Stimulated activated naive CD8-positive, alpha-beta T cell treated with anti-CD3 and anti-CD28 coated beads, Interleukin-15, Interleukin-2, amounts not matched to agents 100 ng/mL and 50 ng/mL, for 24 hours (primary cell): ENCODE measurements around the gene MYO5B.

Experiments used
- H3K27ac Mint-ChIP-seq: one replicate; pipeline ENCODE4 v1.8.0; 2021; ENCODE audit warnings: mild to moderate bottlenecking, mixed read lengths
- H3K27me3 Mint-ChIP-seq: one replicate; pipeline ENCODE4 v1.8.0; 2021; ENCODE audit warnings: mixed read lengths
- H3K36me3 Mint-ChIP-seq: one replicate; pipeline ENCODE4 v1.8.0; 2021; ENCODE audit warnings: low read depth, mixed read lengths
- H3K4me1 Mint-ChIP-seq: one replicate; pipeline ENCODE4 v1.8.0; 2021; ENCODE audit warnings: low read depth, mixed read lengths
- H3K4me3 Mint-ChIP-seq: one replicate; pipeline ENCODE4 v1.8.0; 2021; ENCODE audit warnings: mild to moderate bottlenecking, mixed read lengths
- H3K9me3 Mint-ChIP-seq: one replicate; pipeline ENCODE4 v1.8.0; 2021; ENCODE audit warnings: mixed read lengths

The MYO5B gene

GRCh38 chr18:50090370-50091312, 104.3 kb downstream of the MYO5B start:
- Mint-ChIP-seq H3K9me3 (no peaks in the 10 kb centered on the region), H3K36me3 (no peaks in the 10 kb centered on the region), H3K4me3 (no peak overlapping the region), H3K27ac (no peak overlapping the region), H3K27me3 (peaks cover 10% of the 10 kb centered on the region), H3K4me1 (no peaks in the 10 kb centered on the region)

- Mint-ChIP-seq H3K4me1 (no peaks in the 10 kb centered on the region), H3K36me3 (no peaks in the 10 kb centered on the region), H3K4me3 (no peak overlapping the region), H3K9me3 (no peaks in the 10 kb centered on the region), H3K27ac (no peak overlapping the region), H3K27me3 (peaks cover 10% of the 10 kb centered on the region)
These were observed 105.2 kb downstream of the MYO5B start for GRCh38 chr18:50089702-50090101.

GRCh38 chr18:50083708-50084107, 111.2 kb downstream of the MYO5B start:
- peaks cover 16% of the 10 kb centered on the region for H3K27me3 Mint-ChIP-seq
- no peaks in the 10 kb centered on the region for H3K9me3 Mint-ChIP-seq
- H3K27ac Mint-ChIP-seq = no peak overlapping the region
- H3K4me1 Mint-ChIP-seq = no peaks in the 10 kb centered on the region
- H3K4me3 Mint-ChIP-seq = no peak overlapping the region
- H3K36me3 Mint-ChIP-seq = no peaks in the 10 kb centered on the region

GRCh38 chr18:50080932-50081560, 113.9 kb downstream of the MYO5B start:
- H3K9me3 Mint-ChIP-seq = no peaks in the 10 kb centered on the region
- peaks cover 3% of the 10 kb centered on the region for H3K4me1 Mint-ChIP-seq
- peaks cover 25% of the 10 kb centered on the region for H3K27me3 Mint-ChIP-seq

GRCh38 chr18:50080316-50080715, 114.6 kb downstream of the MYO5B start:
- Mint-ChIP-seq H3K4me1 (peaks cover 5% of the 10 kb centered on the region), H3K27me3 (peaks cover 25% of the 10 kb centered on the region), H3K4me3 (no peak overlapping the region), H3K9me3 (no peaks in the 10 kb centered on the region), H3K27ac (no peak overlapping the region), H3K36me3 (no peaks in the 10 kb centered on the region)

More at GRCh38 chr18:50080932-50081560, 113.9 kb downstream of the MYO5B start:
- no peak overlapping the region for H3K4me3 Mint-ChIP-seq
- H3K36me3 Mint-ChIP-seq = no peaks in the 10 kb centered on the region
- no peak overlapping the region for H3K27ac Mint-ChIP-seq

- Mint-ChIP-seq H3K9me3 (no peaks in the 10 kb centered on the region), H3K27me3 (peaks cover 25% of the 10 kb centered on the region), H3K4me3 (no peak overlapping the region), H3K36me3 (no peaks in the 10 kb centered on the region), H3K4me1 (peaks cover 5% of the 10 kb centered on the region), H3K27ac (no peak overlapping the region)
These were observed 115.2 kb downstream of the MYO5B start for GRCh38 chr18:50079571-50080295.

GRCh38 chr18:50076277-50076676, 118.7 kb downstream of the MYO5B start:
- no peaks in the 10 kb centered on the region for H3K9me3 Mint-ChIP-seq
- no peak overlapping the region for H3K27ac Mint-ChIP-seq
- no peaks in the 10 kb centered on the region for H3K36me3 Mint-ChIP-seq
- H3K27me3 Mint-ChIP-seq = peaks cover 22% of the 10 kb centered on the region
- peaks cover 5% of the 10 kb centered on the region for H3K4me1 Mint-ChIP-seq
- H3K4me3 Mint-ChIP-seq = no peak overlapping the region

GRCh38 chr18:50075772-50076171, 119.2 kb downstream of the MYO5B start:
- no peak overlapping the region for H3K27ac Mint-ChIP-seq
- peaks cover 22% of the 10 kb centered on the region for H3K27me3 Mint-ChIP-seq
- no peak overlapping the region for H3K4me3 Mint-ChIP-seq
- H3K9me3 Mint-ChIP-seq = no peaks in the 10 kb centered on the region
- no peaks in the 10 kb centered on the region for H3K36me3 Mint-ChIP-seq
- peaks cover 5% of the 10 kb centered on the region for H3K4me1 Mint-ChIP-seq

GRCh38 chr18:50074404-50074803, 120.5 kb downstream of the MYO5B start:
- Mint-ChIP-seq H3K4me1 (peaks cover 5% of the 10 kb centered on the region), H3K27me3 (peaks cover 20% of the 10 kb centered on the region), H3K4me3 (no peak overlapping the region), H3K9me3 (no peaks in the 10 kb centered on the region), H3K27ac (no peak overlapping the region), H3K36me3 (no peaks in the 10 kb centered on the region)

- no peaks in the 10 kb centered on the region for H3K9me3 Mint-ChIP-seq
- H3K4me1 Mint-ChIP-seq = peaks cover 5% of the 10 kb centered on the region
- H3K27me3 Mint-ChIP-seq = peaks cover 14% of the 10 kb centered on the region
- H3K27ac Mint-ChIP-seq = no peak overlapping the region
- H3K36me3 Mint-ChIP-seq = no peaks in the 10 kb centered on the region
- H3K4me3 Mint-ChIP-seq = no peak overlapping the region
These were observed 121.6 kb downstream of the MYO5B start for GRCh38 chr18:50073319-50073718.

GRCh38 chr18:50072146-50072545, 122.8 kb downstream of the MYO5B start:
- Mint-ChIP-seq H3K4me3 (no peak overlapping the region), H3K27ac (no peak overlapping the region), H3K9me3 (no peaks in the 10 kb centered on the region), H3K36me3 (no peaks in the 10 kb centered on the region), H3K4me1 (peaks cover 5% of the 10 kb centered on the region), H3K27me3 (peaks cover 8% of the 10 kb centered on the region)

GRCh38 chr18:50071397-50071796, 123.5 kb downstream of the MYO5B start:
- Mint-ChIP-seq H3K4me1 (peaks cover 5% of the 10 kb centered on the region), H3K27me3 (peaks cover 8% of the 10 kb centered on the region), H3K4me3 (no peak overlapping the region), H3K9me3 (no peaks in the 10 kb centered on the region), H3K27ac (no peak overlapping the region), H3K36me3 (no peaks in the 10 kb centered on the region)

GRCh38 chr18:50069422-50069821, 125.5 kb downstream of the MYO5B start:
- no peaks in the 10 kb centered on the region for H3K9me3 Mint-ChIP-seq
- H3K27ac Mint-ChIP-seq = no peak overlapping the region
- peaks cover 17% of the 10 kb centered on the region for H3K27me3 Mint-ChIP-seq
- H3K4me3 Mint-ChIP-seq = no peak overlapping the region
- H3K36me3 Mint-ChIP-seq = no peaks in the 10 kb centered on the region
- no peaks in the 10 kb centered on the region for H3K4me1 Mint-ChIP-seq

- no peaks in the 10 kb centered on the region for H3K4me1 Mint-ChIP-seq
- H3K27ac Mint-ChIP-seq = no peak overlapping the region
- peaks cover 17% of the 10 kb centered on the region for H3K27me3 Mint-ChIP-seq
- no peaks in the 10 kb centered on the region for H3K36me3 Mint-ChIP-seq
- no peaks in the 10 kb centered on the region for H3K9me3 Mint-ChIP-seq
- H3K4me3 Mint-ChIP-seq = no peak overlapping the region
These were observed 129.4 kb downstream of the MYO5B start for GRCh38 chr18:50065527-50065926.

GRCh38 chr18:50065039-50065438, 129.9 kb downstream of the MYO5B start:
- no peaks in the 10 kb centered on the region for H3K4me1 Mint-ChIP-seq
- H3K27me3 Mint-ChIP-seq = peaks cover 17% of the 10 kb centered on the region
- H3K9me3 Mint-ChIP-seq = no peaks in the 10 kb centered on the region
- H3K4me3 Mint-ChIP-seq = no peak overlapping the region
- H3K27ac Mint-ChIP-seq = no peak overlapping the region
- H3K36me3 Mint-ChIP-seq = no peaks in the 10 kb centered on the region
